ENCODE results near the gene PAX7. TPM values are rescaled to one million over a fixed set of nuclear protein-coding genes. Genes with fewer than 3 reads are reported as not detected.

The PAX7 gene
- total RNA-seq, 1 donor = not detected

GRCh38 chr1:18668046-18668445, 37.4 kb downstream of the PAX7 start:
- no peaks in the 10 kb centered on the region for H3K4me1 ChIP-seq (ENCODE audit: insufficient read depth, low read length)
- no peaks in the 10 kb centered on the region for H4K20me1 ChIP-seq (ENCODE audit: insufficient read depth, low read length)
- H3K27ac ChIP-seq (ENCODE audit: low read depth, low read length) = no peak overlapping the region
- no peak overlapping the region for H3K4me3 ChIP-seq (ENCODE audit: insufficient read depth, low read length)
- no peak for TF ChIP-seq CTCF (IDR thresholded peaks at IDR 0.05; ENCODE audit: extremely low read depth, low read depth, low read length)
- H2AFZ ChIP-seq (ENCODE audit: low read length) = no peak overlapping the region
- peak; percentile 17 for DNase-seq (ENCODE audit: insufficient read length, low spot score, missing footprints)
- no peaks in the 10 kb centered on the region for H3K27me3 ChIP-seq (ENCODE audit: insufficient read depth, low read length)
- H3K36me3 ChIP-seq (ENCODE audit: insufficient read depth, low read length) = no peaks in the 10 kb centered on the region
- no peaks in the 10 kb centered on the region for H3K9me3 ChIP-seq (ENCODE audit: low read depth, low read length)
- no peaks in the 10 kb centered on the region for H3K79me2 ChIP-seq (ENCODE audit: insufficient read depth, low read length)
- H3K4me2 ChIP-seq (ENCODE audit: insufficient read depth, low read length) = no peak overlapping the region

GRCh38 chr1:18668750-18669404, 38.2 kb downstream of the PAX7 start:
- H3K4me3 ChIP-seq (ENCODE audit: insufficient read depth, low read length) = no peak overlapping the region
- H3K27ac ChIP-seq (ENCODE audit: low read depth, low read length) = no peak overlapping the region
- H3K9me3 ChIP-seq (ENCODE audit: low read depth, low read length) = no peaks in the 10 kb centered on the region
- peak; percentile 55 for DNase-seq (ENCODE audit: insufficient read length, low spot score, missing footprints)
- no peak overlapping the region for H3K4me2 ChIP-seq (ENCODE audit: insufficient read depth, low read length)
- no peaks in the 10 kb centered on the region for H3K79me2 ChIP-seq (ENCODE audit: insufficient read depth, low read length)
- no peak for TF ChIP-seq CTCF (IDR thresholded peaks at IDR 0.05; ENCODE audit: extremely low read depth, low read depth, low read length)
- no peaks in the 10 kb centered on the region for H3K4me1 ChIP-seq (ENCODE audit: insufficient read depth, low read length)
- H3K36me3 ChIP-seq (ENCODE audit: insufficient read depth, low read length) = no peaks in the 10 kb centered on the region
- no peaks in the 10 kb centered on the region for H3K27me3 ChIP-seq (ENCODE audit: insufficient read depth, low read length)
- no peaks in the 10 kb centered on the region for H4K20me1 ChIP-seq (ENCODE audit: insufficient read depth, low read length)
- no peak overlapping the region for H2AFZ ChIP-seq (ENCODE audit: low read length)

GRCh38 chr1:18670121-18670867, 39.6 kb downstream of the PAX7 start:
- no peak overlapping the region for H3K27ac ChIP-seq (ENCODE audit: low read depth, low read length)
- DNase-seq (ENCODE audit: insufficient read length, low spot score, missing footprints) = no peak
- H3K4me2 ChIP-seq (ENCODE audit: insufficient read depth, low read length) = no peak overlapping the region
- H2AFZ ChIP-seq (ENCODE audit: low read length) = no peak overlapping the region
- H3K4me1 ChIP-seq (ENCODE audit: insufficient read depth, low read length) = no peaks in the 10 kb centered on the region
- H3K27me3 ChIP-seq (ENCODE audit: insufficient read depth, low read length) = no peaks in the 10 kb centered on the region
- H3K36me3 ChIP-seq (ENCODE audit: insufficient read depth, low read length) = no peaks in the 10 kb centered on the region
- no peaks in the 10 kb centered on the region for H4K20me1 ChIP-seq (ENCODE audit: insufficient read depth, low read length)
- no peak overlapping the region for H3K4me3 ChIP-seq (ENCODE audit: insufficient read depth, low read length)
- no peaks in the 10 kb centered on the region for H3K9me3 ChIP-seq (ENCODE audit: low read depth, low read length)
- no peak for TF ChIP-seq CTCF (IDR thresholded peaks at IDR 0.05; ENCODE audit: extremely low read depth, low read depth, low read length)
- no peaks in the 10 kb centered on the region for H3K79me2 ChIP-seq (ENCODE audit: insufficient read depth, low read length)

- Histone ChIP-seq H2AFZ (ENCODE audit: low read length) (no peak overlapping the region), H3K27me3 (ENCODE audit: insufficient read depth, low read length) (peaks cover 1% of the 10 kb centered on the region), H4K20me1 (ENCODE audit: insufficient read depth, low read length) (no peaks in the 10 kb centered on the region), H3K36me3 (ENCODE audit: insufficient read depth, low read length) (no peaks in the 10 kb centered on the region), H3K27ac (ENCODE audit: low read depth, low read length) (no peak overlapping the region), H3K79me2 (ENCODE audit: insufficient read depth, low read length) (no peaks in the 10 kb centered on the region), H3K4me1 (ENCODE audit: insufficient read depth, low read length) (no peaks in the 10 kb centered on the region), H3K9me3 (ENCODE audit: low read depth, low read length) (no peaks in the 10 kb centered on the region), H3K4me3 (ENCODE audit: insufficient read depth, low read length) (no peak overlapping the region), H3K4me2 (ENCODE audit: insufficient read depth, low read length) (no peak overlapping the region)
- no peak for TF ChIP-seq CTCF (IDR thresholded peaks at IDR 0.05; ENCODE audit: extremely low read depth, low read depth, low read length)
- peak; percentile 34 for DNase-seq (ENCODE audit: insufficient read length, low spot score, missing footprints)
Measured at GRCh38 chr1:18670868-18671225, 40.2 kb downstream of the PAX7 start.
